Upper lobe of left lung (tissue), 4 donors: ENCODE results near the gene DOK7.

Source experiments
- CTCF ChIP-seq, 6 experiments: fragments of 450-650 bp in 4 of 6; fragments of 200-600 bp in 2 of 6; sonication (generic) in 2 of 6; IDR thresholded peaks; one replicate each; pipeline ENCODE4 v1.5.1; 2016 to 2019; ENCODE audit warnings: antibody characterized with exemption in 6 of 6
- EP300 ChIP-seq, 4 donors: sonication (generic); formaldehyde crosslinking; IDR thresholded peaks; one replicate each; pipeline ENCODE4 v1.5.1; 2017; ENCODE audit warnings: antibody characterized with exemption in 4 of 4, control low read depth in 2 of 4
- POLR2A ChIP-seq, 4 donors: fragments of 450-650 bp; IDR thresholded peaks; one replicate each; pipeline ENCODE4 v1.5.1; 2016 to 2017; ENCODE audit warnings: antibody characterized with exemption in 4 of 4, mild to moderate bottlenecking in 2 of 4
- POLR2AphosphoS5 ChIP-seq, 2 donors: sonication (generic); formaldehyde crosslinking; IDR thresholded peaks; one replicate each; pipeline ENCODE4 v1.5.1; 2017; ENCODE audit warnings: antibody characterized with exemption in 2 of 2

DNA sequence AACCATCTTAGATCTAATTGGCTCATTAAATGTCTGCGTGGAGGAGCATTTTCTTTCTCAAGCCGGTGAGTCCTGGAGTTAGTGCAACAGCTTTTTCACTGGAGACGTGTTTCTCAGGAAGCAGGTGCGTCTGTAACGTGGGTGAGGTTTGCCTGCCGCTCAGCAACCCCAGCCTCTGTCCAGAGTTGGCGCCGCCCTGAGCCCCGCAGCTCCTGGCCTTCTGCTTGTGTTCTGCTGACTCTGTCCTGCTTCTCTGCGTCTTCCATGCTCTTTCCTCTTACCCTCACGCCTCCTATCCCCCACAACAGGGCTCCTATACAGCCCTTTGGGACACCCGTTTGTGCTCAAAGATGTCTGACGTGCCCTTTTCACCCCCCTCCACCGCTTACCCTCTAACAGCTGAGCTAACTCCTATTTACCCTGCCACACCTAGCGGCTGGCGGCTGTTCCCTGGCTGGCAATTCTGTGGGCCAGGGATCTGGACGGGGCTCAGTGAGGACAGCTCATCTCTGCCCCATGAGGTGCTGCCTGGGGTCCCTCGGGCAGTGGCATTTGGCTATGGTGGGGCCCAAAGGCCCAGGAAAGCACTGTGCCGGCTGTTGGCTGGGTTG is 18.8 kb downstream of the DOK7 start:
- TF ChIP-seq CTCF (IDR thresholded peaks at IDR 0.05) (no peak), EP300 (IDR thresholded peaks at IDR 0.05) (no peak), POLR2A (IDR thresholded peaks at IDR 0.05) (no peak), POLR2AphosphoS5 (IDR thresholded peaks at IDR 0.05) (no peak)
